MG63 (cell line): ENCODE measurements around the gene SORCS2. TPM values are rescaled to one million over a fixed set of nuclear protein-coding genes. Genes with fewer than 3 reads are reported as not detected.

Source experiments
- DNase-seq: peaks from one replicate; pipeline ENCODE4 v3.0.0-alpha.2; 2020
- H3K27me3 ChIP-seq: fragments of 250-450 bp; sonication (Bioruptor Pico); 2 replicates; pipeline ENCODE4 v1.5.1; 2020; ENCODE audit warnings: mild to moderate bottlenecking, moderate library complexity
- H3K36me3 ChIP-seq: fragments of 250-450 bp; sonication (Bioruptor Pico); 2 replicates; pipeline ENCODE4 v1.5.1; 2020; ENCODE audit warnings: mild to moderate bottlenecking, moderate library complexity
- H3K4me3 ChIP-seq: fragments of 250-450 bp; sonication (Bioruptor Pico); 2 replicates; pipeline ENCODE4 v1.5.1; 2020; ENCODE audit warnings: mild to moderate bottlenecking, moderate library complexity
- H3K9me3 ChIP-seq: fragments of 250-450 bp; sonication (Bioruptor Pico); 2 replicates; pipeline ENCODE4 v1.5.1; 2020; ENCODE audit warnings: mild to moderate bottlenecking, moderate library complexity
- total RNA-seq: library from RNA; depleted of rRNA; stranded (reverse); fragments of >200 nt; shearing (Covaris generic); gene quantifications from 2 replicates; pipeline ENCODE4 v1.2.3, GENCODE V29; 2014; ENCODE audit warnings: low replicate concordance

The SORCS2 gene
- total RNA-seq, 1 experiment from 2014 or later, result 1.5 TPM

DNA sequence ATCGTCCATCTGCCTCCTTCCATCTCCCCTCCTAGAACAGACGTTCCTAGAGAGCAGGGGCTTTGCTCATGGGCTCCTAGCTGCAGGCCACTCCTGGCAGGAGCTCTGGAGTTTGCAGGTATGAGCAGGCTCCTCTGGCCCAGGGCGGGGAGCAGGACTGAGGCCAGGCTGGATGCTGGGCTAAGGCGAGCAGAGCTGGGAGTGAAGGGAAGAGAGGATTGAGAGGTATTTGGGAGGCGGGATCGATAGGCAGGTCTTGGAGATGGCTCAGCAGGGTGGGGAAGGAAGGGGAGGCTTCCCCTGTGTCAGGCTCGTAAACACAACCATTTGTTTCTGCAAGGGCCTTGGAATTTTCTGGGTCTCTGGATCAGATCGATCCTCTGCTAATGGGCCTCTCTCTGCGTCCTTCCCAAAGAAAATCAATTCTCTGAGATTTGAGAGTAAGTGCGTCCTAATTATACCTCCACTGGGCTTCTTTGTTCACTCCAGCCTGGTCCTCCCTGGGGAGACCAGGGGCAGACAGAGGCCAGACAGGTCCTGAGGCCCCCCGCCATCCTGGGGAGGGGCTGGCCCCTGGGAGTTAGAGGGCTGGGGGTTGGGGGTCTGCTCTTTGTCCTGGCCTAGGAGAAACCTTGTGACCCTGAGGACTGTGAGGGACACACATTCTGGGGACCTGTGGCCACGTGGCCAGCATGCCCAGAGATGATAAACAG, 337.2 kb downstream of the SORCS2 start:
- no peaks in the 10 kb centered on the region for H3K9me3 ChIP-seq
- no peak for DNase-seq
- no peaks in the 10 kb centered on the region for H3K36me3 ChIP-seq
- H3K4me3 ChIP-seq, result no peak overlapping the region
- no peaks in the 10 kb centered on the region for H3K27me3 ChIP-seq

- DNase-seq, result no peak
- no peak overlapping the region for H3K4me3 ChIP-seq
- no peaks in the 10 kb centered on the region for H3K36me3 ChIP-seq
- H3K27me3 ChIP-seq, result no peaks in the 10 kb centered on the region
- no peaks in the 10 kb centered on the region for H3K9me3 ChIP-seq
These were observed 337.7 kb downstream of the SORCS2 start for GRCh38 chr4:7530082-7530481.

GRCh38 chr4:7530932-7531639, 338.7 kb downstream of the SORCS2 start:
- Histone ChIP-seq H3K36me3 (no peaks in the 10 kb centered on the region), H3K27me3 (no peaks in the 10 kb centered on the region), H3K9me3 (no peaks in the 10 kb centered on the region), H3K4me3 (no peak overlapping the region)
- no peak for DNase-seq

DNA sequence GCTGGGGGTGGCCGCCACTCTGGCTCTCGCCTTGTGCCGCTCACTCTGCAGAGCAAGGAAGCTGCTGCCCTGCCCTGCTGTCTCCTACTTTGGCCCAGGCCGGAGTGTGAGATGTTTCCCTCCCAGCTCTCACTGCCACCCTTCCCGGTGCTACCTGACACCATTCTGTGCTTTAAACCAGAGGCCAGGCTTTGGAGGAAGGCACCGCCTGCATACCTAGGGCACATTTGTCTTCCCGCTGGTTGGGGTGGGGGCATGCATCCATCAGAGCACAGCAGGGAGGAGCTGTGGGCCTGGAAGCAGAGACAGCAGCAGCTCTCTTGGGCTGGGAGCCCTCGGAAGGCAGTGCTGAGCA, 339.3 kb downstream of the SORCS2 start:
- no peaks in the 10 kb centered on the region for H3K27me3 ChIP-seq
- no peaks in the 10 kb centered on the region for H3K36me3 ChIP-seq
- no peaks in the 10 kb centered on the region for H3K9me3 ChIP-seq
- H3K4me3 ChIP-seq, result no peak overlapping the region
- DNase-seq, result no peak

GRCh38 chr4:7532043-7532442, 339.7 kb downstream of the SORCS2 start:
- Histone ChIP-seq H3K36me3 (no peaks in the 10 kb centered on the region), H3K9me3 (no peaks in the 10 kb centered on the region), H3K27me3 (no peaks in the 10 kb centered on the region), H3K4me3 (no peak overlapping the region)
- DNase-seq, result no peak

- Histone ChIP-seq H3K9me3 (no peaks in the 10 kb centered on the region), H3K27me3 (no peaks in the 10 kb centered on the region), H3K36me3 (no peaks in the 10 kb centered on the region), H3K4me3 (no peak overlapping the region)
- DNase-seq, result no peak
These were observed 340.9 kb downstream of the SORCS2 start for GRCh38 chr4:7533267-7533666.

GRCh38 chr4:7535094-7535493, 342.8 kb downstream of the SORCS2 start:
- DNase-seq, result no peak
- H3K36me3 ChIP-seq, result no peaks in the 10 kb centered on the region
- H3K27me3 ChIP-seq, result no peaks in the 10 kb centered on the region

DNA sequence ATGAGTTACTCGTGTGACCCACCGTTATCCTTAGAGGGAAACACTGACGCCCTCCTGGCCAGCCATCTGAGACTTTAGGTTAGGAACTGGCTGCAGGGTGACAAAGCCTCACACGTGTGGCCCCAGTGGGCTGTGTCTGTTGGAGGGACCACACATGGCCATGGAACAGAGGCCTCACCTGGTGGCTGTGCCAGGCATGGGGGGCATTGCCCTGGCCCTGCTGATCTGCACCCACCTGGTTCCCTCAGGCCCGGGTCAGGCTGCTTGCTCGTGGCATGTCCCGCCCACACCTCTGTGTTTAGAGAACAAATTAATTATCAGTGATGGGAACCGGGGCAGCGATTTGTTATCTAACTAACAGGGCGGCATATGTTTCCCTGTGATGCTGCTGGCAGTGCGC, 343.3 kb downstream of the SORCS2 start:
- no peaks in the 10 kb centered on the region for H3K27me3 ChIP-seq
- no peaks in the 10 kb centered on the region for H3K9me3 ChIP-seq
- H3K36me3 ChIP-seq, result no peaks in the 10 kb centered on the region
- no peak overlapping the region for H3K4me3 ChIP-seq
- DNase-seq, result no peak

More at GRCh38 chr4:7535094-7535493, 342.8 kb downstream of the SORCS2 start:
- no peak overlapping the region for H3K4me3 ChIP-seq
- H3K9me3 ChIP-seq, result no peaks in the 10 kb centered on the region

DNA sequence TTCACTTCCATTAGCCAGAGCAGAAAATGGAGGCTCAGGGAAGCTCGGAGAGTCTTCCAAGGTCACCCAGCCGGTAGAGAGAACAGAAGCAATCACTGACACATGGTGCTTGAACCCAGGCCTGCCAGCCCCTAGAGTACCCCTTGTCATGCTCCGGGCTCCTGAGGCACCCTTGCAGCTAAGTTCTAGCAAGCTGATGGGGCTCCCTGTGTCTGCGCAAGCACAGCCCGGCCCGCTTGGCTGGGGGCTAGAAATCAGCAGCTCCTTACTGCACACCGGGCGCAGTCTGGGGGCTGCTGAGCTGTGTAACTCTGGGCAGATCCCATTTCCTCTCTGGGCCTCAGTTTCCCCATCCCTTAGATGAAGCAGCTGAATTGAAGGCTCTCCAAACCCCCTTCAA, 344.5 kb downstream of the SORCS2 start:
- Histone ChIP-seq H3K4me3 (no peak overlapping the region), H3K36me3 (no peaks in the 10 kb centered on the region), H3K27me3 (no peaks in the 10 kb centered on the region), H3K9me3 (no peaks in the 10 kb centered on the region)
- no peak for DNase-seq

DNA sequence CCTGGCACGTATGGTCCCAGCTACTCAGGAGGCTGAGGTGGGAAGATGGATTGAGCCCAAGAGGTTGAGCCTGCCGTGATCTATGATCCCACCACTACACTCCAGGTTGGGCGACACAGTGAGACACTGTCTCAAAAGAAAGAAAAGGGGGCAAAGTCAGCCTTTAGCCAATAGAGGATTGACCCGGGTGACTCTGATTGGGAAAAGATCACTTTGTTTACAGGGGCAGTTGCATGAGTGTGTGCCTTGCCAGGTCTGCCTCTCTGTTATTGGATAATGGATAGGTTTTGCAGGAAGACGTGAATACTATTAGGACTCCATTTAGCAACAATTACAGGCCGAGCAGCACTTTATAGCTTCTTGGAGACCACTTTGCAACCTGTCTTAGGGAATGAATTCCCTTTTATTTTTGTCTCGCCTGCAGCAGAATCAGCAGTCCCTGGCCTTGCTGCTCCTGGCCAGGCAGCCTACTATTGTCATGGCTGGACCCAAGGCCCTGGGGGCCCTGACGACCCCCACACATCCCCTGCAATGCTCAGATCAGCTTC, 345.6 kb downstream of the SORCS2 start:
- Histone ChIP-seq H3K4me3 (no peak overlapping the region), H3K27me3 (no peaks in the 10 kb centered on the region), H3K36me3 (no peaks in the 10 kb centered on the region), H3K9me3 (no peaks in the 10 kb centered on the region)
- DNase-seq, result no peak

GRCh38 chr4:7538518-7538917, 346.2 kb downstream of the SORCS2 start:
- DNase-seq, result no peak
- no peaks in the 10 kb centered on the region for H3K36me3 ChIP-seq
- H3K27me3 ChIP-seq, result no peaks in the 10 kb centered on the region
- no peak overlapping the region for H3K4me3 ChIP-seq
- no peaks in the 10 kb centered on the region for H3K9me3 ChIP-seq

- H3K9me3 ChIP-seq, result no peaks in the 10 kb centered on the region
- peak overlapping the region; percentile 34 for H3K4me3 ChIP-seq
- H3K36me3 ChIP-seq, result no peaks in the 10 kb centered on the region
- DNase-seq, result peak; percentile 9
- H3K27me3 ChIP-seq, result no peaks in the 10 kb centered on the region
These were observed 346.8 kb downstream of the SORCS2 start for GRCh38 chr4:7539186-7539585.

DNA sequence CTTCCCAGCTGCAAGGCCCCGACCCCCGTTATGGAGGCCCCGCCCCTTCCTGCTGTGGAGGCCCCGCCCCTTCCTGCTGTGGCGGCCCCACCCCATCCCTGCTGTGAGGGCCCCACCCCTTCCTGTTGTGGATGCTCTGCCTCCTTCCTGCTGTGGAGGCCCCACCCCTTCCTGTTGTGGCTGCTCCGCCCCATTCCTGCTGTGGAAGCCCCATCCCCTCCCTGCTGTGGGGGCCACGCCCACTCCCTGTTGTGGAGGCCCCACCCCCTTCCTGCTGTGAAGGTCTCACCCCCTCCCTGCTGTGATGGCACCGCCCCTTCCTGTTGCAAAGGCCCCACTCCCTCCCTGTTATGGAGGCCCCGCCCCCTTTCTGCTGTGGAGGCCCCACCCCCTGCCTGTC, 347.3 kb downstream of the SORCS2 start:
- Histone ChIP-seq H3K27me3 (no peaks in the 10 kb centered on the region), H3K4me3 (peak overlapping the region; percentile 34; the same call in 1 of the 2 replicates), H3K9me3 (no peaks in the 10 kb centered on the region), H3K36me3 (no peaks in the 10 kb centered on the region)
- DNase-seq, result peak; percentile 91

- H3K27me3 ChIP-seq, result no peaks in the 10 kb centered on the region
- H3K36me3 ChIP-seq, result no peaks in the 10 kb centered on the region
- H3K4me3 ChIP-seq, result peak overlapping the region; percentile 32
- no peak for DNase-seq
- no peaks in the 10 kb centered on the region for H3K9me3 ChIP-seq
These were observed 347.9 kb downstream of the SORCS2 start for GRCh38 chr4:7540206-7540605.

- Histone ChIP-seq H3K27me3 (no peaks in the 10 kb centered on the region), H3K9me3 (no peaks in the 10 kb centered on the region), H3K4me3 (peak overlapping the region; percentile 32), H3K36me3 (no peaks in the 10 kb centered on the region)
- peak; percentile 28 for DNase-seq
These were observed 348.5 kb downstream of the SORCS2 start for GRCh38 chr4:7540654-7541413.

- H3K4me3 ChIP-seq, result no peak overlapping the region
- no peak for DNase-seq
- H3K9me3 ChIP-seq, result no peaks in the 10 kb centered on the region
- no peaks in the 10 kb centered on the region for H3K27me3 ChIP-seq
- no peaks in the 10 kb centered on the region for H3K36me3 ChIP-seq
These were observed 349.1 kb downstream of the SORCS2 start for GRCh38 chr4:7541414-7541810.

DNA sequence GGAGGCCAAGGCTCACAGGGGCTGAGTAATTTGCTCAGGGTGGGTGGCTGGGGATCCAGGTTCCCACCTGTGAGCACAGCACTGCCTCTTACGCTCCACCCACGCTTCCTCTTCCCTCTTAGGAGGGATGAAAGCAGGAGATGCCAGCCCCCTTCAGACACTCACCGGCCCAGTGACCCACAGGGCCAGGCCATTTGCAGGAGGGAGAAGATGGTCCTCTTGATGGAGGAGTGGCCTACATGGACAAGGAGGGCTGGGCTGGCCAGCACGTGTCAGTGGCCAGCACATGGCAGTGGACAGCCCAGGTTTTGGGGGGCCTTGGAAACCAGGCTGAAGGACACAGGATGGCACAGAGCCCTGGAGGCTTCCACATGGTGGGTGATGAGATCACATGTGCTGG, 350.4 kb downstream of the SORCS2 start:
- no peaks in the 10 kb centered on the region for H3K27me3 ChIP-seq
- DNase-seq, result no peak
- no peaks in the 10 kb centered on the region for H3K9me3 ChIP-seq
- no peaks in the 10 kb centered on the region for H3K36me3 ChIP-seq
- H3K4me3 ChIP-seq, result no peak overlapping the region
